Heart left ventricle (tissue), 16 donors: Measurements from ENCODE around the gene ARRDC2. TPM values are rescaled to one million over a fixed set of nuclear protein-coding genes. Genes with fewer than 3 reads are reported as not detected.

ENCODE experiments used
- ATAC-seq, 4 donors: fragments of 200-7000 bp; cut with Tn5 transposase; one replicate each; pipeline ENCODE4 v1.9.1; 2020 to 2022; ENCODE audit warnings: moderate library complexity in 4 of 4, mild to moderate bottlenecking in 3 of 4, moderate number of reproducible peaks in 1 of 4
- DNase-seq, 5 donors: peaks; one replicate each; pipeline ENCODE4 v3.0.0-alpha.2; 2020
- H3K27ac ChIP-seq, 12 donors: fragments of 200-600 bp; sonication (generic) in 4 of 12; one replicate each; pipeline versions ENCODE4 v1.5.0 to v1.8.0; 2016 to 2022; ENCODE audit warnings: mild to moderate bottlenecking in 2 of 12
- H3K27me3 ChIP-seq, 9 donors: fragments of 200-600 bp; sonication (generic) in 2 of 9; one replicate each; pipeline versions ENCODE4 v1.5.1 to v1.8.0; 2016 to 2022; ENCODE audit warnings: mild to moderate bottlenecking in 3 of 9
- H3K36me3 ChIP-seq, 9 donors: fragments of 200-600 bp; sonication (generic) in 2 of 9; one replicate each; pipeline versions ENCODE4 v1.5.0 to v1.8.0; 2018 to 2022; ENCODE audit warnings: mild to moderate bottlenecking in 2 of 9
- H3K4me1 ChIP-seq, 12 donors: fragments of 200-600 bp; sonication (generic) in 4 of 12; one replicate each; pipeline versions ENCODE4 v1.5.0 to v1.8.0; 2016 to 2022; ENCODE audit warnings: mild to moderate bottlenecking in 3 of 12
- H3K4me3 ChIP-seq, 12 donors: fragments of 200-600 bp; sonication (generic) in 4 of 12; one replicate each; pipeline versions ENCODE4 v1.5.0 to v1.8.0; 2017 to 2022; ENCODE audit warnings: mild to moderate bottlenecking in 9 of 12, moderate library complexity in 4 of 12
- H3K9me3 ChIP-seq, 12 donors: fragments of 200-600 bp; sonication (generic) in 4 of 12; one replicate each; pipeline versions ENCODE4 v1.5.0 to v1.8.0; 2016 to 2022; ENCODE audit warnings: mild to moderate bottlenecking in 1 of 12
- POLR2A ChIP-seq, 2 donors: fragments of 450-650 bp; IDR thresholded peaks; one replicate each; pipeline ENCODE4 v1.6.1; 2017; ENCODE audit warnings: antibody characterized with exemption in 2 of 2, mild to moderate bottlenecking in 2 of 2, moderate library complexity in 2 of 2
- WGBS, 4 donors: extraction: QIAGEN DNeasy Blood & Tissue Kit in 2 of 4; methylation state at CpG; one replicate each; pipeline versions ENCODE4 v1.1.5 to v1.1.7; 2013 to 2018; 5-methylcytosine and 5-hydroxymethylcytosine counted together
- intact Hi-C, 10 donors: fragments of 100-400 bp; cut with DNase I; formaldehyde crosslinking; loops; one replicate each; pipeline versions ENCODE4 v1.11.1 to v1.14.2; 2022
- polyA plus RNA-seq, 2 donors: library from polyadenylated mRNA; stranded (reverse); fragments of 200-250 nt; gene quantifications; one replicate each; pipeline ENCODE4 v1.2.3, GENCODE V29; 2013
- total RNA-seq, 9 donors: library from RNA; depleted of rRNA in 2 of 9; stranded (reverse); fragments of >200 nt in 2 of 9; fragmentation: NEBNext Ultra II Directional in 3 of 9; extraction: Animal tissue kit (Norgen Biotek cat#: 25700) in 3 of 9; gene quantifications; one replicate each; pipeline versions ENCODE4 v1.1.0 to v1.2.4, GENCODE V29; 2016 to 2023
- TF ChIP-seq, protein P1 (sequence below), 12 donors: fragments of 200-600 bp; sonication (generic) in 4 of 12; IDR thresholded peaks; one replicate each; pipeline versions ENCODE4 v1.5.0 to v1.8.0; 2018 to 2022; ENCODE audit warnings: antibody characterized with exemption in 12 of 12, mild to moderate bottlenecking in 5 of 12
- donor health status: ischemic (EF 13 %, LVEDD 7.1; RV severe dilation, severe dysfunction).
- donor health status: healthy with polysubstance abuse.
- donor health status: DM: no; HTN: yes; CAD: no.
- donor health status: DM: no; HTN: no; CAD: no.
- donor health status: ischemic (EF 25% LVEDD 6.9; RV normal size, moderate dysfunction).
- donor health status: ischemic (EF 25% LVEDD 5.7; RV mildly dilated, moderate dysfunction).
- donor health status: healthy.
- donor health status: DM: yes; HTN: yes; CAD: no.
- donor health status: ischemic (EF 35%, LVEDD 5.7; RV mildly dilated, moderate dysfunction).
- donor health status: nonischemic (EF 11% LVEDD 7.7; RV severe dilation, severe dysfunction).
- donor health status: DM: yes; HTN: yes; CAD: no.
- donor health status: PGD.
- donor health status: ischemic (EF 29% LVEDD 5.4; RV normal size, mild dysfunction).
- donor health status: nonischemic (EF 23%, LVEDD 6.1; RV moderate dilation, normal function).

The ARRDC2 gene
- total and polyA plus RNA-seq, 11 donors, result 5.8 to 35.5 (median 14.3) TPM

DNA sequence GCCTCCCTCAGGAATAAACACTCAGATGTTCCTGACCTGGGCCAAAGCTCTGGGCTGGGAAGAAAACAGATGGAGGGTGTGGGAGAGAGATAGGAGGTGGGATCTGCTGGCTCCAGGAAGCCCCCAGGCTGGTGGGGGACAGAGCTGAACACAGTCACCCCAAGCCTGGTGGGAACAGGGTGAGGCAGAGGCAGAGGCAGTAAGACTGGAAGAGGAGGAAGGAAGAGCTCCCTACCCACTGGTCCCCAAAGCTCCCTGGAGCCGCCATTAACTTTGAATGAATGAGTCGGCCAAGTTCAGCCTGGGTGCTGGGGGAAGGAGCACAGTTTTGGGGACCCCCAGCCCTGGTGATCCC lies 41.9 kb upstream of the ARRDC2 start:
- Histone ChIP-seq H3K9me3 (no peaks in the 10 kb centered on the region), H3K27me3 (peaks cover 7 to 84% (median 43%) of the 10 kb centered on the region in 9 donors), H3K4me1 (peaks cover 0 to 16% (median 0%) of the 10 kb centered on the region in 12 donors), H3K27ac (no peak overlapping the region), H3K36me3 (no peaks in the 10 kb centered on the region), H3K4me3 (no peak overlapping the region)
- WGBS, 4 donors, result 40 to 63% (median 53%) methylated on average over 2 of the region's 2 CpGs
- TF ChIP-seq, protein P1, sequence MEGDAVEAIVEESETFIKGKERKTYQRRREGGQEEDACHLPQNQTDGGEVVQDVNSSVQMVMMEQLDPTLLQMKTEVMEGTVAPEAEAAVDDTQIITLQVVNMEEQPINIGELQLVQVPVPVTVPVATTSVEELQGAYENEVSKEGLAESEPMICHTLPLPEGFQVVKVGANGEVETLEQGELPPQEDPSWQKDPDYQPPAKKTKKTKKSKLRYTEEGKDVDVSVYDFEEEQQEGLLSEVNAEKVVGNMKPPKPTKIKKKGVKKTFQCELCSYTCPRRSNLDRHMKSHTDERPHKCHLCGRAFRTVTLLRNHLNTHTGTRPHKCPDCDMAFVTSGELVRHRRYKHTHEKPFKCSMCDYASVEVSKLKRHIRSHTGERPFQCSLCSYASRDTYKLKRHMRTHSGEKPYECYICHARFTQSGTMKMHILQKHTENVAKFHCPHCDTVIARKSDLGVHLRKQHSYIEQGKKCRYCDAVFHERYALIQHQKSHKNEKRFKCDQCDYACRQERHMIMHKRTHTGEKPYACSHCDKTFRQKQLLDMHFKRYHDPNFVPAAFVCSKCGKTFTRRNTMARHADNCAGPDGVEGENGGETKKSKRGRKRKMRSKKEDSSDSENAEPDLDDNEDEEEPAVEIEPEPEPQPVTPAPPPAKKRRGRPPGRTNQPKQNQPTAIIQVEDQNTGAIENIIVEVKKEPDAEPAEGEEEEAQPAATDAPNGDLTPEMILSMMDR (IDR thresholded peaks at IDR 0.05), result no peak
- no peak for TF ChIP-seq POLR2A (IDR thresholded peaks at IDR 0.05)
- DNase-seq (no peak), ATAC-seq (no peak)
- intact Hi-C loops, result no loop called here

DNA sequence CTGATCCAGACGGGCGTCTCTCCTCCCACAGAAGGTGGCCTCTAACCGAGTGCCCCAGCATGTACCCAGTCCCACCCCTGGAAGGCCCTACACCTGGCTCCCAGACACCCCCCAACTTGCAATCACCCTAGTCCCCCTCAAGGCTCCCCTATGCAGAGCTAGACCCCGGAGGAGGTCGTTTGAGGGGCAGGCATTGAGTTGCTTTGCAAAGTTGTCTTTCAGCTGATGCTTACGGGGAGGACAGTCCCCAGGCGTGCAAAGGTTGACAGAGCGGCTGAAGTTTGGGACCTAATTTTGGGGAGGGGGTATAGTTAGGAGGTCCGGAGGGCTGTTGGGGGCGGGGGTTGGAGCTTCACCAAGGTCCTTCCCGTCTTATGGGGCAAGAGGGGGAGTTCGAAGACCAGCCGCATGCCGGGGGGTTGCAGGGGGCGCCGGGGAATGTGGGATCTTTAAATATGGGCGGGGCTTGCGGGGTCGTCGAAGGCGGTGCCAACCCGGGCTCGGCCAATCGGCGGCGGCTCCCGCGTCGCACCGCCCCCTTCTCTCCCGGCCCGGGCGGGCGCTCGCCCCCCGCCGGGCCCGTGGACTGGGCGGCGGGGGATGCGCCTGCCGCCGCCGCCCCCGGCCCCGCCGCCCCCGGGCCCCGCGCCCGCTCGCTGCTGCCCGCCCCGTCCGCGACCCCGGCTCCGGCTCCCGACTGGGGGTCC lies 41.3 kb upstream of the ARRDC2 start, which contains the start of gene KCNN1:
Gene KCNN1, plus strand, starts transcription at position 558 of the 707 bp plus-strand sequence. CDS start 6,782 bp downstream, outside the sequence.
- Histone ChIP-seq H3K9me3 (no peaks in the 10 kb centered on the region), H3K4me3 (peak within 1 kb of the TSS in 2 of 12 donors; percentile 21 to 25), H3K36me3 (no peaks in the 10 kb centered on the region), H3K27me3 (peaks cover 7 to 82% (median 42%) of the 10 kb centered on the region in 9 donors), H3K4me1 (peaks cover 0 to 16% (median 0%) of the 10 kb centered on the region in 12 donors), H3K27ac (no peak within 1 kb of the TSS)
- intact Hi-C loops, result no loop called here
- no peak for ATAC-seq
- no peak for DNase-seq
- 5 to 18% (median 7%) methylated on average over 5 to 59 of the region's 59 CpGs for WGBS, 4 donors
- TF ChIP-seq POLR2A (IDR thresholded peaks at IDR 0.05), result no peak
- TF ChIP-seq, protein P1 (IDR thresholded peaks at IDR 0.05), result no peak

DNA sequence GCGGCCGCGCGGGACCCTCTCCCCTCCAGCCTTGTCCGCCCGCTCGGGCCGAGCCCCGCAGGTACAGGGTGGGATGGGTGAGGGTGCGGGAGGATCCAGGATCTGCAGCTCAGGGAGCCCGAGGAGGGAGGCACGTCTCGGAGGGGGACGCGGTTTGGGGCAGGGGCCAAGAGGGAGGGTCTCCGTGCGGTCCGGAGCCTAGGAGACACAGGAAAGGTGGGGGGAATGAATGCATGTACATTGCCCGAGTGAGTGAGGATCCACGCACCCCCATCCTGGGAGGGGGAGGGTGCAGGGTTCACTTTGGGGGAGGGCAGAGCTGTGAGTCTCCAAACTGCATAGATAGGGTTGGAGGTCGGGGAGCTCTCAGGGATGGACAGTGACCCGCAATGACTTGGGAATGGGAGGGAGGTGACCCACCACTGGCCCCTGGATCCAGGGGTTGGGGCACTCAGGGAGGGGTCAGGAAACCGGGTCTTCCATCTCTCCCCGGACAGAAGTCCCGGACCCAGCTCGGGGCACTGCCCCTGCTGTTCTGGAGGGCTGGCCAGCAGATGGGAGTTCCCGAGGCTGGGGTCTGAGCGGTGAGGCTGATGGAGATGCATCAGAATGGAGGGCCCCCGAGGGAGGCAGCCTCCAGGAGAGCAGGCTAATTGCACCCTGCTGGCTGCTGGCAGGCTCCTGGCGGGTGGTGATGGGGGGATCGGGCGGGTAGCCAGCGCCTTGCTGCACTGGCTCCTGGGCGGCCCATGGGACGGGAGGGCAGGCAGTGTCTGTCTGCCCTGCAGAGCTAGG lies 40.5 kb upstream of the ARRDC2 start:
- no peak for ATAC-seq
- no peaks in the 10 kb centered on the region for H3K9me3 ChIP-seq
- peaks cover 7 to 75% (median 35%) of the 10 kb centered on the region in 9 donors for H3K27me3 ChIP-seq
- 0 to 9% (median 6%) methylated on average over 14 to 35 of the region's 35 CpGs for WGBS, 4 donors
- H3K4me1 ChIP-seq, result peaks cover 0 to 16% (median 0%) of the 10 kb centered on the region in 12 donors
- TF ChIP-seq, protein P1 (IDR thresholded peaks at IDR 0.05), result no peak
- no peak for TF ChIP-seq POLR2A (IDR thresholded peaks at IDR 0.05)
- no peaks in the 10 kb centered on the region for H3K36me3 ChIP-seq
- H3K27ac ChIP-seq, result no peak overlapping the region
- intact Hi-C loops, result no loop called here
- peak overlapping the region in 2 of 12 donors; percentile 21 to 25 for H3K4me3 ChIP-seq
- DNase-seq, result no peak

DNA sequence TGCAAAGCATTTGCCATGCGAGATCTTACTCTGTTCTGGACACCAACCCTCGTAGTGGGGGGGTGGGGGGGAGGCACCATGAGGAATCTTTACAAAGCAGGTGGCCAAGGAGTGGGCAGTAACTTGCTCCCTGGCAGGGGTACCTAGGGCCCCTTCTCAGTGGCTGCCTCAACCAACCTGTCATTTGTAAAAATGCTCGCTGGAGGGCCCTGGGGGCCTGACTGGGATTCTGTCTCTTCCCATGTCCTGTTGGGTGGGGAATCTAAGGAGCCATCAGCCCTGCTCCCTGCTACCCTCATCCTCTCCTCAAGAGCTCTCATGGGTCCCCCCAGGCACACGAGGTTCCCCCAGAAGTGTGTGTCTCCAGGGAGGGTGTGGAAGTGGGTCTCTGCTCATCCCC lies 39.6 kb upstream of the ARRDC2 start:
- Histone ChIP-seq H3K4me1 (peaks cover 0 to 16% (median 0%) of the 10 kb centered on the region in 12 donors), H3K4me3 (no peak overlapping the region), H3K27me3 (peaks cover 7 to 72% (median 33%) of the 10 kb centered on the region in 9 donors), H3K27ac (no peak overlapping the region), H3K36me3 (no peaks in the 10 kb centered on the region), H3K9me3 (no peaks in the 10 kb centered on the region)
- intact Hi-C loops, result no loop called here
- whole genome bisulfite sequencing, 4 donors, result 56 to 72% (median 62%) methylated on average over 2 to 4 of the region's 4 CpGs
- ATAC-seq, result no peak
- TF ChIP-seq, protein P1 (IDR thresholded peaks at IDR 0.05), result no peak
- TF ChIP-seq POLR2A (IDR thresholded peaks at IDR 0.05), result no peak
- no peak for DNase-seq
